ENCODE data around the gene AFF3. TPM values are rescaled to one million over a fixed set of nuclear protein-coding genes. Genes with fewer than 3 reads are reported as not detected.

The AFF3 gene
- total RNA-seq, 1 experiment from 2014 or later: 0.61 TPM

DNA sequence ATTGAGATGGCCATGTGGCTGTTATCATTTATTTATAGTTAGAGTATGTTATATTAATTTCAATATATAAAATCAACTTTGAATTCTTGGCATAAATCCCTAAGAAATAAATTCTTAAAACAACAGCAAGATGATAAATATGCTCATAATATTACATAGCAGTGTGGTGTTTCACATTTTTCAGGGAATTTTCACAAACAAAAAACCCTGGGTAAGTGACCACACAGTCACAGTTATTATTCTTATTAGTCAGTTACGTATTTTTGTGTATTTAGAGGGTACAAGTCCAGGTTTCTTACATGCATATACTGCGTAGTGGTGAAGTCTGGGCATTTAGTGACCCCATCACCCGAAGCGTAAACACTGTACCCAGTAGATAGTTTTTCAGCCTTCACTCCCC lies 363.1 kb downstream of the AFF3 start (continued):
- TF ChIP-seq, protein P1, sequence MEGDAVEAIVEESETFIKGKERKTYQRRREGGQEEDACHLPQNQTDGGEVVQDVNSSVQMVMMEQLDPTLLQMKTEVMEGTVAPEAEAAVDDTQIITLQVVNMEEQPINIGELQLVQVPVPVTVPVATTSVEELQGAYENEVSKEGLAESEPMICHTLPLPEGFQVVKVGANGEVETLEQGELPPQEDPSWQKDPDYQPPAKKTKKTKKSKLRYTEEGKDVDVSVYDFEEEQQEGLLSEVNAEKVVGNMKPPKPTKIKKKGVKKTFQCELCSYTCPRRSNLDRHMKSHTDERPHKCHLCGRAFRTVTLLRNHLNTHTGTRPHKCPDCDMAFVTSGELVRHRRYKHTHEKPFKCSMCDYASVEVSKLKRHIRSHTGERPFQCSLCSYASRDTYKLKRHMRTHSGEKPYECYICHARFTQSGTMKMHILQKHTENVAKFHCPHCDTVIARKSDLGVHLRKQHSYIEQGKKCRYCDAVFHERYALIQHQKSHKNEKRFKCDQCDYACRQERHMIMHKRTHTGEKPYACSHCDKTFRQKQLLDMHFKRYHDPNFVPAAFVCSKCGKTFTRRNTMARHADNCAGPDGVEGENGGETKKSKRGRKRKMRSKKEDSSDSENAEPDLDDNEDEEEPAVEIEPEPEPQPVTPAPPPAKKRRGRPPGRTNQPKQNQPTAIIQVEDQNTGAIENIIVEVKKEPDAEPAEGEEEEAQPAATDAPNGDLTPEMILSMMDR (IDR thresholded peaks at IDR 0.05 in 2 of 3, conservative IDR thresholded peaks at IDR 0.05 in 1 of 3; ENCODE audit: borderline replicate concordance in 1 of 3, insufficient read depth in 1 of 3, low read depth in 2 of 3, low read length in 2 of 3): no peak

DNA sequence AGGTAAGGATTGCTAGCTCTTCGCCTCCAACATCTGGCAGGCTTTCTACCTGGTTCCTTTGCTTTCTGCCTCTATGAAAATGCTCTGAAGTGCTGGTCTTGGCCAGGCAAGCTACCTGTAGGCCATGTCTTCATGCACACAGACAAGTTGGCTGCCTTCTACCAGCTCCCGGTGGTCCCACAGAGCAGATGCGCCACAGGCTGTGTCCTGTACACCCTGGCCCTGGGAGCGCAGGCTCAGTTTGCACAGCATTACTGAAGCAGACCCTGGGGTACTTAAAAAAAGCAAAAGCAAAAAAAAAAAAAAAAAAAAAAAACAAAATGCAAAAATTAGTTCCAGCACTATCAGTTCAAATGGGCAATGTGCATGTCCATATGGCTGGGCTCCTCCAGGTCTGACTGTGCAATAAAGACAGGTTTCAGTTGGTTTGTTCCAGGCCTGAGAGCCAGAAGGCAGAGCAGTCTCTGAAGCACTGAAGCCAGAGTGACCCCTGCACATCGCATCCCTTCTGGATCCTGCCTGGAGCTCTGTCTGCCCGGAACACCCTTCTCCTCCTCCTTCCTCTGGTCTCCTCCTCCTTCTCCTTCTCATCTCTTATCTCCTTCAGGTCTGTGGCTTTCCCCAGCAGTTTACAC lies 364.6 kb downstream of the AFF3 start:
- ChIA-PET RAD21 (ENCODE audit: low non-redundant PET in 1 of 2, low total read pairs in 2 of 2, uncharacterized antibody in 2 of 2, unreplicated experiment in 2 of 2) (no interaction called here), POLR2A (no interaction called here), CTCF (no interaction called here)
- no peak overlapping the region for H3K4me2 ChIP-seq (ENCODE audit: low read length)
- H4K20me1 ChIP-seq (ENCODE audit: insufficient read depth): no peaks in the 10 kb centered on the region
- TF ChIP-seq ELF1 (IDR thresholded peaks at IDR 0.05; ENCODE audit: borderline replicate concordance, low read depth) (no peak), EZH2 (IDR thresholded peaks at IDR 0.05) (no peak), RAD21 (IDR thresholded peaks at IDR 0.05; ENCODE audit: low read depth) (no peak), POLR2AphosphoS5 (IDR thresholded peaks at IDR 0.05; ENCODE audit: low read depth, low read length) (no peak), EZH2phosphoT487 (IDR thresholded peaks at IDR 0.05; ENCODE audit: borderline replicate concordance) (no peak), ZFX (IDR thresholded peaks at IDR 0.05) (no peak), TCF7L2 (IDR thresholded peaks at IDR 0.05; ENCODE audit: borderline replicate concordance, extremely low read depth, insufficient read depth, insufficient read length) (no peak), SRF (IDR thresholded peaks at IDR 0.05; ENCODE audit: low read depth) (no peak), SP1 (IDR thresholded peaks at IDR 0.05; ENCODE audit: low read depth) (no peak), JUND (IDR thresholded peaks at IDR 0.05) (no peak), ZNF274 (IDR thresholded peaks at IDR 0.05; ENCODE audit: low read depth, low read length) (no peak)
- TF ChIP-seq, protein P2, sequence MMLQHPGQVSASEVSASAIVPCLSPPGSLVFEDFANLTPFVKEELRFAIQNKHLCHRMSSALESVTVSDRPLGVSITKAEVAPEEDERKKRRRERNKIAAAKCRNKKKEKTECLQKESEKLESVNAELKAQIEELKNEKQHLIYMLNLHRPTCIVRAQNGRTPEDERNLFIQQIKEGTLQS (IDR thresholded peaks at IDR 0.05): no peak
- no peaks in the 10 kb centered on the region for H3K4me1 ChIP-seq (ENCODE audit: control insufficient read depth in 1 of 2, insufficient read depth in 2 of 2, low read length in 2 of 2)
- H3K4me3 ChIP-seq (replicated peaks in 1 of 2; ENCODE audit: low read depth in 1 of 2, low read length in 2 of 2): no peak overlapping the region
- peaks cover 27% of the 10 kb centered on the region for H3K27me3 ChIP-seq (ENCODE audit: insufficient read depth, low read length)
- H2AFZ ChIP-seq (ENCODE audit: low read depth, low read length, poor library complexity, severe bottlenecking): no peak overlapping the region
- no peak overlapping the region for H3K9ac ChIP-seq (ENCODE audit: low read length)
- ATAC-seq (no peak), DNase-seq (ENCODE audit: low read depth, low spot score) (no peak)
- no TSS peak for BruUV-seq (replicated peaks)
- no peaks in the 10 kb centered on the region for H3K79me2 ChIP-seq (ENCODE audit: insufficient read depth, low read length)
- intact Hi-C loops (cut with micrococcal nuclease): no loop called here
- H3K27ac ChIP-seq (ENCODE audit: low read depth, low read length): no peak overlapping the region
- no peaks in the 10 kb centered on the region for H3K36me3 ChIP-seq (ENCODE audit: control insufficient read depth in 1 of 2, insufficient read depth in 2 of 2, low read length in 2 of 2)
- no peaks in the 10 kb centered on the region for H3K9me3 ChIP-seq (ENCODE audit: control insufficient read depth in 1 of 2, insufficient read depth in 1 of 2, low read depth in 1 of 2, low read length in 2 of 2)
- H3K9me2 ChIP-seq (ENCODE audit: insufficient read depth): no peaks in the 10 kb centered on the region

Measured in HCT116 (cell line).